ENCODE measurements around the gene PIGQ. TPM values are rescaled to one million over a fixed set of nuclear protein-coding genes. Genes with fewer than 3 reads are reported as not detected.

PIGQ gene
- total and polyA plus RNA-seq, 4 donors = 34.9 to 98.2 (median 61.4) TPM

GRCh38 chr16:586047-586644, 16.4 kb downstream of the PIGQ start:
- WGBS, 2 donors = 46 to 63% methylated on average over 16 of the region's 16 CpGs
- Histone ChIP-seq H3K9me3 (ENCODE audit: control insufficient read depth in 4 of 4, insufficient read depth in 3 of 4, low read length in 3 of 4) (no peaks in the 10 kb centered on the region), H3K4me3 (no peak overlapping the region), H3K36me3 (ENCODE audit: control insufficient read depth in 4 of 4, insufficient read depth in 4 of 4, low read length in 4 of 4) (peaks cover 0 to 9% (median 0%) of the 10 kb centered on the region in 4 donors), H3K27ac (ENCODE audit: low read depth in 1 of 2, low read length in 1 of 2) (no peak overlapping the region), H3K4me1 (ENCODE audit: control insufficient read depth in 5 of 5, insufficient read depth in 5 of 5, low read length in 5 of 5) (peaks cover 0 to 30% (median 9%) of the 10 kb centered on the region in 5 donors), H3K27me3 (ENCODE audit: control insufficient read depth in 3 of 3, insufficient read depth in 3 of 3, low read length in 2 of 3) (no peaks in the 10 kb centered on the region), H3K9ac (ENCODE audit: insufficient read depth in 1 of 2, low read length in 2 of 2) (no peak overlapping the region)
- TF ChIP-seq, protein P1, sequence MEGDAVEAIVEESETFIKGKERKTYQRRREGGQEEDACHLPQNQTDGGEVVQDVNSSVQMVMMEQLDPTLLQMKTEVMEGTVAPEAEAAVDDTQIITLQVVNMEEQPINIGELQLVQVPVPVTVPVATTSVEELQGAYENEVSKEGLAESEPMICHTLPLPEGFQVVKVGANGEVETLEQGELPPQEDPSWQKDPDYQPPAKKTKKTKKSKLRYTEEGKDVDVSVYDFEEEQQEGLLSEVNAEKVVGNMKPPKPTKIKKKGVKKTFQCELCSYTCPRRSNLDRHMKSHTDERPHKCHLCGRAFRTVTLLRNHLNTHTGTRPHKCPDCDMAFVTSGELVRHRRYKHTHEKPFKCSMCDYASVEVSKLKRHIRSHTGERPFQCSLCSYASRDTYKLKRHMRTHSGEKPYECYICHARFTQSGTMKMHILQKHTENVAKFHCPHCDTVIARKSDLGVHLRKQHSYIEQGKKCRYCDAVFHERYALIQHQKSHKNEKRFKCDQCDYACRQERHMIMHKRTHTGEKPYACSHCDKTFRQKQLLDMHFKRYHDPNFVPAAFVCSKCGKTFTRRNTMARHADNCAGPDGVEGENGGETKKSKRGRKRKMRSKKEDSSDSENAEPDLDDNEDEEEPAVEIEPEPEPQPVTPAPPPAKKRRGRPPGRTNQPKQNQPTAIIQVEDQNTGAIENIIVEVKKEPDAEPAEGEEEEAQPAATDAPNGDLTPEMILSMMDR (IDR thresholded peaks at IDR 0.05; ENCODE audit: control extremely low read depth, extremely low read depth) = no peak
- DNase-seq (no peak), ATAC-seq (ENCODE audit: insufficient read depth, low FRiP score) (no peak)

DNA sequence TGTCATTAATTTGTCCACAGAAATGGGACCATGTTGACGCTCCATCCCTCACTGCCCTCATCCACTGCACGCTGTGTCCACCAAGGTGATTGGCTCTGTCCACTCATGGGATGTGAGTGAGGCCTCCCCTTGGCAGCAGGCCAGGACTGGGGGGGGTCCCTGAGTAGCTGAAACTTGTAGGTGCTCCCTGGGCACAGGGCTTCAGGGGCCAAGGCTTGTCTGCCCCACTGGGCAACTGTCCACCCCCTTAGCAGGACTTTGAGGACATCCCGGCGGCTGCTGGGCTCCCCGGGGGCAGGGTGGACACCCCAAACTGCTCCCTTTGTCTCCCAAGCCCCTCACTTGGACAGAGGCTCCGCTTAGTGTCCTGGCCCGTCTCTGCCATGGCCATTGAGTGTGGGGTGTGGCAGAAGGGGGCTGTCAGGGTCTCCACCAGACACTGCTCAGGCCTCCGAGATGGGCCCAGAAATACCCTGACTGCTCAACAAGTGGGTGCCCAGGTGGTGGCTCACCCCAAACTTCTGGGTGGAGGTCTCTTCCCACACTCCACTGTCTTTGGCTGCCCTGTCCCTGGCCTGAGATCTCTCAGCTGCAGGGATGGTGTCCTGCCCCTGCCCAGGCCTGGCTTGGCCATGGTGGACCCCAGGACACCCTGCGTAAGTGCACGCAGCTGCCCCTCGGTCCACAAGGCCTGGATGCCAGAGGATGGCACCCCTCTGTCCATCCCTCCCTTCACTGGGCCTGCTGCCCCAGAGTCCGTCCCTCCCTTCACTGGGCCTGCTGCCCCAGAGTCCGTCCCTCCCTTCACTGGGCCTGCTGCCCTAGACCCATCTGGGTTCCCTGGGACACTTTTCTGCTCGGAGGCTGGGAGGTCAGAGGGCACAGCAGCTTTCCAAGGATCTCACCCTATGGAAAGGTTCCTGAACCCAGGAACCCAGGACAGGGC, 17.1 kb downstream of the PIGQ start:
- Histone ChIP-seq H3K27ac (ENCODE audit: low read depth in 1 of 2, low read length in 1 of 2) (no peak overlapping the region), H3K9ac (ENCODE audit: insufficient read depth in 1 of 2, low read length in 2 of 2) (no peak overlapping the region)
- 79 to 82% methylated on average over 14 of the region's 14 CpGs for WGBS, 2 donors

GRCh38 chr16:588639-588888, 18.8 kb downstream of the PIGQ start:
- peak; percentile 55 to 70 (median 61) for DNase-seq
- peak overlapping the region; percentile 56 to 63 for H3K9ac ChIP-seq (ENCODE audit: insufficient read depth in 1 of 2, low read length in 2 of 2)
- WGBS, 2 donors = 0% methylated on average over 21 of the region's 21 CpGs
- ATAC-seq (ENCODE audit: insufficient read depth, low FRiP score) = no peak
- TF ChIP-seq, protein P1 (IDR thresholded peaks at IDR 0.05; ENCODE audit: control extremely low read depth, extremely low read depth) = no peak
- peak overlapping the region; percentile 84 for H3K4me3 ChIP-seq
- H3K36me3 ChIP-seq (ENCODE audit: control insufficient read depth in 4 of 4, insufficient read depth in 4 of 4, low read length in 4 of 4) = no peaks in the 10 kb centered on the region
- peaks cover 0 to 52% (median 25%) of the 10 kb centered on the region in 5 donors for H3K4me1 ChIP-seq (ENCODE audit: control insufficient read depth in 5 of 5, insufficient read depth in 5 of 5, low read length in 5 of 5)
- H3K9me3 ChIP-seq (ENCODE audit: control insufficient read depth in 4 of 4, insufficient read depth in 3 of 4, low read length in 3 of 4) = no peaks in the 10 kb centered on the region
- peak overlapping the region; percentile 94 to 99 for H3K27ac ChIP-seq (ENCODE audit: low read depth in 1 of 2, low read length in 1 of 2)
- H3K27me3 ChIP-seq (ENCODE audit: control insufficient read depth in 3 of 3, insufficient read depth in 3 of 3, low read length in 2 of 3) = no peaks in the 10 kb centered on the region

More for the DNA sequence above, 17.1 kb downstream of the PIGQ start:
- H3K4me1 ChIP-seq (ENCODE audit: control insufficient read depth in 5 of 5, insufficient read depth in 5 of 5, low read length in 5 of 5) = peaks cover 0 to 35% (median 14%) of the 10 kb centered on the region in 5 donors
- TF ChIP-seq, protein P1 (IDR thresholded peaks at IDR 0.05; ENCODE audit: control extremely low read depth, extremely low read depth) = no peak
- DNase-seq (no peak), ATAC-seq (ENCODE audit: insufficient read depth, low FRiP score) (no peak)
- peaks cover 0 to 8% (median 0%) of the 10 kb centered on the region in 4 donors for H3K36me3 ChIP-seq (ENCODE audit: control insufficient read depth in 4 of 4, insufficient read depth in 4 of 4, low read length in 4 of 4)
- no peaks in the 10 kb centered on the region for H3K27me3 ChIP-seq (ENCODE audit: control insufficient read depth in 3 of 3, insufficient read depth in 3 of 3, low read length in 2 of 3)
- H3K9me3 ChIP-seq (ENCODE audit: control insufficient read depth in 4 of 4, insufficient read depth in 3 of 4, low read length in 3 of 4) = no peaks in the 10 kb centered on the region
- no peak overlapping the region for H3K4me3 ChIP-seq

All from lung (tissue), 12 donors.